Measurements from ENCODE around the gene ETS1.

The ETS1 gene

DNA sequence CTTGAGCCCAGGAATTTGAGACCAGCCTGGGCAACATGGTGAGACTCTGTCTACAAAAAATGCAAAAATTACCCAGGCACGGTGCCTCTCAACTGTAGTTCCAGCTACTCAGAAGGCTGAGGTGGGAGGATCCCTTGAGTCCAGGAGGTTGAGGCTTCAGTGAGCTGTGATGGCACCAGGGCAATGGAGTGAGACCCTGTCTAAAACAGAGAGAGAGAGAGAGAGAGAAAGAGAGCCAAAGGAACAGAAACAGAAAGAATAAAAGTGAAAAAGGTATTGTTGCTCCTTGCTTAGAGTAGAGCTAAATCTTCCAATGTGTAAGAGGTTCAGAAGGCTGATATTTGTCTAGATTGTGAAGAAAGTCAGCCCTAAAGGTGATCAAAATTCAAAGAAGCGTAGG, 8.9 kb upstream of the ETS1 start:
- Histone ChIP-seq H3K9ac (no peak overlapping the region), H2AFZ (ENCODE audit: low read depth) (no peak overlapping the region), H3K36me3 (ENCODE audit: insufficient read depth) (no peaks in the 10 kb centered on the region), H3K79me2 (ENCODE audit: insufficient read depth, low read depth) (no peaks in the 10 kb centered on the region), H4K20me1 (ENCODE audit: insufficient read depth) (no peaks in the 10 kb centered on the region), H3K4me3 (IDR thresholded peaks at IDR 0.05; ENCODE audit: insufficient read depth, low read depth, low read length) (no peak overlapping the region), H3K27ac (no peak overlapping the region), H3K4me2 (no peak overlapping the region), H3K4me1 (ENCODE audit: low read depth, poor library complexity, severe bottlenecking) (no peaks in the 10 kb centered on the region), H3K27me3 (ENCODE audit: insufficient read depth, low read depth) (no peaks in the 10 kb centered on the region)
- TF ChIP-seq, protein P1, sequence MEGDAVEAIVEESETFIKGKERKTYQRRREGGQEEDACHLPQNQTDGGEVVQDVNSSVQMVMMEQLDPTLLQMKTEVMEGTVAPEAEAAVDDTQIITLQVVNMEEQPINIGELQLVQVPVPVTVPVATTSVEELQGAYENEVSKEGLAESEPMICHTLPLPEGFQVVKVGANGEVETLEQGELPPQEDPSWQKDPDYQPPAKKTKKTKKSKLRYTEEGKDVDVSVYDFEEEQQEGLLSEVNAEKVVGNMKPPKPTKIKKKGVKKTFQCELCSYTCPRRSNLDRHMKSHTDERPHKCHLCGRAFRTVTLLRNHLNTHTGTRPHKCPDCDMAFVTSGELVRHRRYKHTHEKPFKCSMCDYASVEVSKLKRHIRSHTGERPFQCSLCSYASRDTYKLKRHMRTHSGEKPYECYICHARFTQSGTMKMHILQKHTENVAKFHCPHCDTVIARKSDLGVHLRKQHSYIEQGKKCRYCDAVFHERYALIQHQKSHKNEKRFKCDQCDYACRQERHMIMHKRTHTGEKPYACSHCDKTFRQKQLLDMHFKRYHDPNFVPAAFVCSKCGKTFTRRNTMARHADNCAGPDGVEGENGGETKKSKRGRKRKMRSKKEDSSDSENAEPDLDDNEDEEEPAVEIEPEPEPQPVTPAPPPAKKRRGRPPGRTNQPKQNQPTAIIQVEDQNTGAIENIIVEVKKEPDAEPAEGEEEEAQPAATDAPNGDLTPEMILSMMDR (conservative IDR thresholded peaks at IDR 0.05; ENCODE audit: low read depth, low read length): no peak

DNA sequence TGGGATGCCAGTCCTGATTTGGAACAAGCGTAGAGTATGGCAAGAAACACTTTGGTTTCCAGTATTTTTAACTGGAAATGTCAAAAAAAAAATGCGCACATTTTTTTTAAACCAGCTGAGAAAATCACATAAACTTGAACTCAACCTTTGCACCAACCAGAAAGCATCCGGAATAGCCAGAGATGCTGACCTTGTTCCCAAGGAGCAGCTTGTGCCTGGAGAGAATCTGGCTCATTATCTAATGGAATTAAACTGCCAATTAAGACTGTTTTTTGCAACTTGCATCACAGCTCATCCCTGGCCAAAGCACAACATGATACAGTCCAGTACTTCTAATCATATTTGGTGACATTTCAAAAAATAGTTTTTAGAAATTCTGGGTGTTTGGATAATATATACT, 8.4 kb upstream of the ETS1 start:
- no peak overlapping the region for H3K4me3 ChIP-seq (IDR thresholded peaks at IDR 0.05; ENCODE audit: insufficient read depth, low read depth, low read length)
- H3K27me3 ChIP-seq (ENCODE audit: insufficient read depth, low read depth): no peaks in the 10 kb centered on the region
- H3K79me2 ChIP-seq (ENCODE audit: insufficient read depth, low read depth): no peaks in the 10 kb centered on the region
- H2AFZ ChIP-seq (ENCODE audit: low read depth): no peak overlapping the region
- no peaks in the 10 kb centered on the region for H3K4me1 ChIP-seq (ENCODE audit: low read depth, poor library complexity, severe bottlenecking)
- no peak overlapping the region for H3K4me2 ChIP-seq
- no peaks in the 10 kb centered on the region for H3K36me3 ChIP-seq (ENCODE audit: insufficient read depth)
- no peak overlapping the region for H3K9ac ChIP-seq
- no peak overlapping the region for H3K27ac ChIP-seq
- no peaks in the 10 kb centered on the region for H4K20me1 ChIP-seq (ENCODE audit: insufficient read depth)
- TF ChIP-seq, protein P1 (conservative IDR thresholded peaks at IDR 0.05; ENCODE audit: low read depth, low read length): no peak

DNA sequence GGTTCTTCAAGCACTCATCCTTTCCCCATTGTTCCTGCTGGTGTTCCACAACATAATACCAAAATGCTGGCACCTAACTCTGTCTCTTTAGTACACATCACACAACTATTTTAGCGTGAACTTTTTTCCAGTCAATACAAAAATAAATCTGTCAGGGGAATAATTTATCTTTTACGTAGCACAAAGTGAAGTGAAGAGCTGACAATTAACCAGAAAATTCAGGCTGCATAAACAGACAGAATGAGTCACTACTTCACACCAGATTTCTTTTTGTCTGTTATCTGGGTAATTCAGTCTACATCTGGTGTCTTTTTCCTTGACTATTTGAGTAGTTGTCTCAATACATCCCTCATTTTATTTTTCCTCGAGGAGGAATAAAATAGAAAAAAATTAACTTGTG, 7.9 kb upstream of the ETS1 start:
- no peaks in the 10 kb centered on the region for H3K4me1 ChIP-seq (ENCODE audit: low read depth, poor library complexity, severe bottlenecking)
- no peak overlapping the region for H3K4me2 ChIP-seq
- TF ChIP-seq, protein P1 (conservative IDR thresholded peaks at IDR 0.05; ENCODE audit: low read depth, low read length): no peak
- no peaks in the 10 kb centered on the region for H3K79me2 ChIP-seq (ENCODE audit: insufficient read depth, low read depth)
- H3K27ac ChIP-seq: no peak overlapping the region
- H2AFZ ChIP-seq (ENCODE audit: low read depth): no peak overlapping the region
- H3K9ac ChIP-seq: no peak overlapping the region
- no peak overlapping the region for H3K4me3 ChIP-seq (IDR thresholded peaks at IDR 0.05; ENCODE audit: insufficient read depth, low read depth, low read length)
- no peaks in the 10 kb centered on the region for H3K27me3 ChIP-seq (ENCODE audit: insufficient read depth, low read depth)
- H3K36me3 ChIP-seq (ENCODE audit: insufficient read depth): no peaks in the 10 kb centered on the region
- no peaks in the 10 kb centered on the region for H4K20me1 ChIP-seq (ENCODE audit: insufficient read depth)

DNA sequence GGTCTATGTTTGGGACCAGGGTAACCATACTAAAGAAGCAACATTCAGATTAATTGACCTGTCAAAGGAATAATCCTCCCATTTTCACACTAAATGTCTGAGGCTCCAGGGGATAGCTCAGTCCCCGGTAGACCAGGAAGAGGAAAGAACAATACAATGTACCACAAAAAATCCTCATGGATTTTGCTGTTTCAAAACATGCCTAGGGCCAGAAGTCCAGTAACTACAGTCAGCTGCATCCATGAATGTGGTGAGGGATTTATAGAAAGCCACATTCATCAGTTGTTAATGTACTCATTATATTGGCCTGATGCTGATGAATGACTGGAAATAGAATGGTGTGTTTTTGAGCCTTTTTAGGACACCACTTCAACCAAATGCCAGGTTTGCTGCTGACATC, 6.9 kb upstream of the ETS1 start:
- Histone ChIP-seq H3K27ac (no peak overlapping the region), H3K36me3 (ENCODE audit: insufficient read depth) (no peaks in the 10 kb centered on the region), H2AFZ (ENCODE audit: low read depth) (no peak overlapping the region), H3K27me3 (ENCODE audit: insufficient read depth, low read depth) (no peaks in the 10 kb centered on the region), H3K4me3 (IDR thresholded peaks at IDR 0.05; ENCODE audit: insufficient read depth, low read depth, low read length) (no peak overlapping the region), H3K79me2 (ENCODE audit: insufficient read depth, low read depth) (no peaks in the 10 kb centered on the region), H3K4me1 (ENCODE audit: low read depth, poor library complexity, severe bottlenecking) (no peaks in the 10 kb centered on the region), H4K20me1 (ENCODE audit: insufficient read depth) (no peaks in the 10 kb centered on the region), H3K4me2 (no peak overlapping the region), H3K9ac (no peak overlapping the region)
- TF ChIP-seq, protein P1 (conservative IDR thresholded peaks at IDR 0.05; ENCODE audit: low read depth, low read length): no peak

DNA sequence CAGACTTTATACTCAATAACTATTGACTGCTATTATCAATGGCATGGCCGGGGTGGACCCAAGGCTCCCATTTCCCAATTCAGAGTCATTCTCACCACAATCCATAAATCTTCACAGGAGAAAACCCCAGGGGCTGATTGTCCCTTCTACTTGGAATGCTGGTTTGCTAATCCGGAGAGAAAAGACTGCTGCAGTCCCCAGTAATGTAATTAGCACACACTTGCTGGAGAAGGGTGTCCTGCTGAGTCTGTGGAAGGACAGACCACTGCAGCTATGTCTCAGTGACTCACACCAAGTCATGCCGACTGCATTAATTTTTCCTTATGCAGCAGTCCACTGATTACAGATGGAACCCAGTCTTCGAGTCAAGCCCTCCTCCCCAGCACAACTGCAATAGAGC, 5.9 kb upstream of the ETS1 start:
- no peak overlapping the region for H3K9ac ChIP-seq
- H4K20me1 ChIP-seq (ENCODE audit: insufficient read depth): no peaks in the 10 kb centered on the region
- H3K79me2 ChIP-seq (ENCODE audit: insufficient read depth, low read depth): no peaks in the 10 kb centered on the region
- H3K27ac ChIP-seq: no peak overlapping the region
- H3K27me3 ChIP-seq (ENCODE audit: insufficient read depth, low read depth): no peaks in the 10 kb centered on the region
- no peaks in the 10 kb centered on the region for H3K36me3 ChIP-seq (ENCODE audit: insufficient read depth)
- H3K4me1 ChIP-seq (ENCODE audit: low read depth, poor library complexity, severe bottlenecking): no peaks in the 10 kb centered on the region
- no peak overlapping the region for H2AFZ ChIP-seq (ENCODE audit: low read depth)
- no peak overlapping the region for H3K4me3 ChIP-seq (IDR thresholded peaks at IDR 0.05; ENCODE audit: insufficient read depth, low read depth, low read length)
- TF ChIP-seq, protein P1 (conservative IDR thresholded peaks at IDR 0.05; ENCODE audit: low read depth, low read length): no peak
- H3K4me2 ChIP-seq: no peak overlapping the region
